DMS53 treated with DMSO at 0.1 percent for 48 hours (cell line): ENCODE data around the gene SECTM1.

ENCODE experiments used
- DNase-seq: peaks from one replicate; lab custom pipeline; 2025; ENCODE audit not compliant: unreplicated experiment; lab: John Stamatoyannopoulos, UW

Gene SECTM1

DNA sequence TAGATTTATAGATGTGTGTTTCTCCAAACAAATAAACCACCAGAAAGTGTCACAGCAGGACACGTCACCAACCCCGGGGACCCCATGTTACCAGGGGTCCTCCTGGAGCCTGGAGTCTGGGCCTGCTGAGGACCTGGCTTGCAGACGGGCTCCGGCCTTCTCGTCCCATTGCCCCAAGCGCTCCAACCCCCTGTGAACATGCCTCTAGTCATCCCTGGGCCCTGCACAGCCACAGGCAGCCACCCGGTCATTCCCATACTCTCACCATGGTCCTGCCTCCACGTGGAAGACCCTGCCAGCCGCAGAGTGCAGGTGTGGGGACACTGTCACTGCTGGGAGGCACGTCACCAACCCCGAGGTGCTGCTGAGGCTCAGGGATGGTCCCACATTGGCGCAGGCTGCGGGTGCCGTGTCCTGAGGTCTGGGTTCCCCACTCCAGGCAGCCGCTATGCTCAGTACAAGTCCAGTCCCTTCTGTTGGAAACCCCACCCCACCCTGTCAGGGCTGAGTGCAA lies 4.5 kb downstream of the SECTM1 start:
- no peak for DNase-seq

DNA sequence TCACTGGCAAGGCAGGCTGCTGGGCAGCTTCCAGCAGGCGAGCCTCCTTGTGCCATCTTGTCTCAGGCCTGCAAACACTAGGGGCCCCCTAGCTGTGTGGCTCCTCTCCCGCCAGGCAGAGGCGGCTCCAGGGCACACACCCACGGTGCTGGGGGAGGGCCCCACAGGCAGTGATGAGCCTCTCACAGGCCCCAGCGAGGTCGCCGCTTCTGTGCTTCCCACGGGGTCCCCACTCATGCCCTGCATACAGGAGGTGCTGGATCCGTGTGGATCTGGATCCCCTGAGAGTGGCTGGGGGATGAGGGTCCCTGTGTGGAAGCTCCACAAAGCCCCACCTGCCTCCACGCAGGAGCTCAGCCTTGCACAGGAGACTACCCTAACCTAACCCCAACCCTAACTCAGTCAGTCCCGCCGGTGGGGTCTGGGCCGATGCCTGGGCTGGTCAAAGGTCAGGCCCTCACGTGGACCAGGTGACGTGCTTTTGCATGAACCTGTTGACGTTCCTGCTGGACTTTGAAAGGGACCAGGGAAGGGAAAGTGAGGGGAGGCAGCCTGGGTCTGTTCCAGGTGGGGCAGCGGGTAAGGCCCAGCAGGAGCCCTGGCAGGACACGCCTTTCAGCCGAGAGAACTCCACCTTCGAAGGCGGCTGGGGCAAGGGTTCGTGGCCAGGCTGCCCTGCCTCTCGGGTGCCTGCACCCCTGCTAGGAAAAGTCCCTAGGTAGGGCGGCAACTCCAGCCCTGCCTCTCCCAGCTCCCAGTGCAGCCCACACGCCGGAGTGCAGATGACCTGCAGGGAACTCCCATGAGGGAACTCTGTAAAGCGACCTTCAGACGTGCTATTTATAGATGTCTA lies 5.2 kb downstream of the SECTM1 start:
- no peak for DNase-seq

GRCh38 chr17:82327757-82328140 lies 5.8 kb downstream of the SECTM1 start:
- no peak for DNase-seq

- no peak for DNase-seq
These were observed 6.3 kb downstream of the SECTM1 start for GRCh38 chr17:82327289-82327688.

DNA sequence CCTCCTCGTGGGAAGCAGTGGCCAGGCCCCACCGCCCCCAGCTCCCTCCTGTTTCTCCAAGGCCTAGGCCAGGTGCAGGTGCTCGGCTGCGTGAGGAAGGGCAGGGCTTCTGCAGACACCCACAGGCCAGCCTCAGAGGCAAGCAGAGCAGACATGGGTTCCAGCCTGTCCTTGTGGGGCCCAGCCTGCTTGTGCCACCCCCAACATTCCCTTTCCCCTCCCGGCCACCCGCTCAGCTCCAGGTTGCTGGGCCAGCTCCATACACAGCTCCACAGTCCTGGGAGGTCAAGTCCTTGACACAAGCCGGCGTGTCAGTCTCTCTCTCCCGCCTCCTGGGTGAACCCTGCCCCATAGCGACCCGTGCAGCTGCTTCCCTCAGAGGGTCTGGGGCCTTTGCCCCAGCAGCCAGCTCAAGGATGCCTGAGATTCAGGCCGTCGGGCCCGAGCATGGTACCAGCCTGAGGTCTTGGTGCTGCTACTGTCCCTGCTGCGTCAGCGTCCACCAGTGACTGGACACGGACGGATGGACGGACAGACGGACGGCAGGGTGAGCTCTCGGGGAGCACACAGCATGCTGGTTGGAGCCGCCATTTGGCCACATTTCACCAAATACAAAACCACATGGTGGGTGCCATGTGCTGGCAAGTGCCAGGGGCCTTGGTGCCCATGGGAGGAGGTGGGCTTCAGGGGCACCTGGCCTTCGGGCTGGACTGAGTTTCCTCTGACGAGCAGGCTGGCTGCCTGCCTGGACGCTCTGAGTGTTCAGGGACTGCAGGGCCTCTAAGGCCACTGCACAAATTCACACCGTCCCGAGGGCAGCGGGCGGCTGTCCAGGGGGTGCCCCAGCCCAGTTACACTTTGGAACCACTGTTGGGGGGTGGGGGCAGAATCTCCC lies 8.0 kb downstream of the SECTM1 start:
- DNase-seq: no peak

- DNase-seq: no peak
These were observed 8.8 kb downstream of the SECTM1 start for GRCh38 chr17:82324566-82325285.

DNA sequence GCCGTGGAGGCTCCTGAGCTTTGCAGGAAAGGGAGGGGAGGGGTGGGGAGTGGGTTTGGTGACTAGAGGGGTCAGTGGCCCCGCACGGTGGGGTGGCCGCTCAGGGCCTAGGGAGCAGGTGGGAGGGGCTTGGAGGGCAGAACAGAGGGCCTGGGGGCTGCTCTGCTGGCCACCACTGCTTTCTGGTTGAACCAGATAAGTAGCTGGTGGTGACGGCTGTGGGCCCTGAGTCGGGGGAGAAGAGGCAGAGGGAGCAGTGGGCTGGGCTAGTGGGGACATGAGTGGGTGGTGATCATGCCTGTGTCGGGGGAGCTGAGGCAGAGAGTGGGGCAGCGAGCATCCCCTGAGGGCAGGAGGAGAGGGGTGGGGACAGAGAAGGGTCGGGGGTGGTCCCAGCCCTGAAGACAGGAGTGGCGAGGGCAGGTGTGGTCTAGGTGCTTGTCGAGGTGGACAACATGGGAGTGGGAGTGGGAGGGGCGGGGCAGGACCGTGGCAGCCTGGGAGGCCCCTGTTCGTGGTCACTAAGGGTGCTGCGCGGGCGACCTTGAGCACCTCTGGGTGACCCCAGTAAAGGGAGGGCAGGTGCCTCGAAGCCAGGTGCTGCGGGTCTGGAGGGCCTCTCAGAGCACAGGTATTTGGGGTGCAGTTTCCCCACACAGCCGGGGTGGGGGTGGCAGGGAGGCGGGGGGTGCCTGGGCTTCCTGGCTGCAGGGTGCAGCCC lies 9.9 kb downstream of the SECTM1 start:
- DNase-seq: no peak

- DNase-seq: no peak
These were observed 10.8 kb downstream of the SECTM1 start for GRCh38 chr17:82322526-82323453.

- DNase-seq: no peak
These were observed 11.6 kb downstream of the SECTM1 start for GRCh38 chr17:82321947-82322466.

DNA sequence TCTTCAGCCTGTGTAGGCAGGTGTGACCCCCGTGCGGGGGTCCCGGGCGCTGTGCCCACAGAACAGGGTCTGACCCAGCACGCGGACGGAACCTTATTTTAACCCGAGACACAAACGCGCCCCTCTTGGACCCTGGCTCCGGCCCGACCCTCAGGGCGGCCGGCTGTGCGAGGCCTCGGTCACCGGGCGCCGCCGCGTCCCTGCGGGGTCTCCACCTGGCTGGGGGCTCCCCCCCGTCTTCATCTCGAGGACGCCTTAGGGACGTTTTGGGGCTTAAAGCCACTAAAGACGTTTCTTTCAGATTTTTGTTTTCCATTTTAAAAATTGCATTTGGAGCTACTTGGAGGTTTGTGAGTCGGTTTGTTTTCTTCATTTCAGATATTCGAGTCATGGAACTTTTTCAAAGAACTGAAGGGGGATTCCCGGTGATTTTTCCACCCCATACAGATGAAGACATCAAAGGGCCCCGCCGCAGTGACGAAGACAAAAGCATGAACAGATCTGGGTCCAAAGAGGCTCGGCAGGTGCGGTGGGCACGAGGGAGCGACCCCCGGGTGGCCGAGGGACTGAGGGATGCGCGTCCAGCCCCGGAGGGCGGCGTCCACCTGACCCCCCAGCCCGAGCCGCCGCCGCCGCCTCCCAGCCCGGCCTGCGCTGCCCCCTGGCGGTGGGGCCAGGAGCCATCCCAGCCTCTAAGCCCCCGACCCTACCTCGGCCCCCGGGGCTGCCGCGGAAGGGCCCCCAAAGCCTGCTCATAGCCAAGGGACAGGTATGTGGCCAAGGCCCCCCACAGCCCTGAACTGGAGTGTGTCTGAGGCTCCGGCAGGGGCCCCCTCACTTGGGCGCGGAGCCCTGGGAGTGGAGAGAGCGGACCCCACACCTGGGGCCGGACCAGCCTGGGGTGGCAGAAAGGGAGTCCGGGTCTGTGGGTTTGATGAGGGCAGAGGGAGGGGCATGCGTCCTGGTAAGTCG lies 12.3 kb downstream of the SECTM1 start:
- no peak for DNase-seq

DNA sequence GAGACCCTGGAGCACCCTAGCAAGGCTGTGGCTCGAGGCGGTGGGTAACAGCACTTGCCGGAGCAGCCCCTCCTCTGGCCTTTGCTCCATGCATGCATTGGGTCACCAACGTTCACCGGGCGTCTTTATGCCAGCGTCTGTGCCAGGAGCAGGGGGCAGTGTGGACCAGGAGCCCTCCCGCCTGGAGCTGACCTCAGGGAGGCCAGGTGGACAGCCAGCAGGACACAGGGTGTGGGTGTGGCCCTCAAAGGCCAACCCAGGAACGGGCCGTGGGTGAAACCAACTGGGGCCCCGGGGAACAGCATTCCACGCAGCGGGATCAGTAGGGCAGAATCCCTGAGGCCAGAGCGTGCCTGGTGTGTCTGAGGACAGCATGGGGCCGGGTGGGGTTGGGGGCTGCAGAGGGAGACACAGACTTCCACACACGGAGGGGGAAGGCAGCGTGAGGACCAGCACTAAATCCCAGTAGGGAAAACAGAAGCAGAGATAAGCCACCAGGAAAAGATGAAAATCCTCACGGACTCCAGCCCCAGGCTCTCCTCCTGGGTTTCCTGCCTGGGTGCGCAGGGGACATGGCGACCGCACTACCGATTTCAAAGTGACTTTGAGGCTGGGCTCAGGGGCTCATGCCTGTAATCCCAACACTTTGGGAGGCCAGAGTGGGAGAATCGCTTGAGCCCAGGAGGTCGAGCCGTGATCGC lies 13.3 kb downstream of the SECTM1 start:
- DNase-seq: peak; percentile 21

- no peak for DNase-seq
These were observed 13.9 kb downstream of the SECTM1 start for GRCh38 chr17:82319619-82320062.

DNA sequence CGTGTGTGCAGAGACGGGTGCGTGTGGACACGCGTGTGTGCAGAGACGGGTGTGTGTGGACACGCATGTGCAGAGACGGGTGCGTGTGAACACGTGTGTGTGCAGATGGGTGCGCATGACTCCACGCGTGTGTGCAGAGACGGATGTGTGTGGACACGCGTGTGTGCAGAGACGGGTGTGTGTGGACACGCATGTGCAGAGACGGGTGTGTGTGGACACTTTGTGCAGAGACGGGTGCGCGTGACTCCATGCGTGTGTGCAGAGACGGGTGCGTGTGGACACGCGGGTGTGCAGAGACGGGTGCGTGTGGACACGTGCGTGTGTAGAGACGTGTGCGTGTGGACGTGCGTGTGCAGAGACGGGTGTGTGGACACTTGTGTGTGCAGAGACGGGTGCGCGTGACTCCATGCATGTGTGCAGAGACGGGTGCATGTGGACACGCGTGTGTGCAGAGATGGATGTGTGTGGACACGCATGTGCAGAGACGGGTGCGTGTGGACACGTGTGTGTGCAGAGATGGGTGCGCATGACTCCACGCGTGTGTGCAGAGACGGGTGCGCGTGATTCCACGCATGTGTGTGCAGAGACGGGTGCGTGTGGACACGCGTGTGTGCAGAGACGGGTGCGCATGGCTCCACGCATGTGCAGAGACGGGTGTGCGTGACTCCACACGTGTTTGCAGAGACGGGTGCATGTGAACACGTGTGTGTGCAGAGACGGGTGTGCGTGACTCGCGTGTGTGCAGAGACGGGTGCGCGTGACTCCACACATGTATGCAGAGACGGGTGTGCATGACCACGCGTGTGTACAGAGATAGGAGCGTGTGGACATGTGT lies 14.6 kb downstream of the SECTM1 start:
- no peak for DNase-seq

- DNase-seq: no peak
These were observed 15.4 kb downstream of the SECTM1 start for GRCh38 chr17:82318169-82318498.

GRCh38 chr17:82317394-82318168 lies 16.0 kb downstream of the SECTM1 start, which contains the start of gene CD7:
Gene CD7, minus strand, starts transcription at chr17:82317608. Its CDS starts 113 bp downstream, at chr17:82317495.
- no peak for DNase-seq
